DMS 273 (cell line): Measurements from ENCODE around the gene CYP27C1.
A peak's percentile ranks its signal among the peaks of the same experiment; 100 is the strongest.
"Not testable (repeated sequence)": the region's sequence is repeated elsewhere in the genome, so short reads cannot be mapped to it uniquely, and the experiment has no call there.

Source experiments
- DNase-seq: peaks from one replicate; lab custom pipeline; 2025; ENCODE audit not compliant: unreplicated experiment; lab: John Stamatoyannopoulos, UW

The CYP27C1 gene

DNA sequence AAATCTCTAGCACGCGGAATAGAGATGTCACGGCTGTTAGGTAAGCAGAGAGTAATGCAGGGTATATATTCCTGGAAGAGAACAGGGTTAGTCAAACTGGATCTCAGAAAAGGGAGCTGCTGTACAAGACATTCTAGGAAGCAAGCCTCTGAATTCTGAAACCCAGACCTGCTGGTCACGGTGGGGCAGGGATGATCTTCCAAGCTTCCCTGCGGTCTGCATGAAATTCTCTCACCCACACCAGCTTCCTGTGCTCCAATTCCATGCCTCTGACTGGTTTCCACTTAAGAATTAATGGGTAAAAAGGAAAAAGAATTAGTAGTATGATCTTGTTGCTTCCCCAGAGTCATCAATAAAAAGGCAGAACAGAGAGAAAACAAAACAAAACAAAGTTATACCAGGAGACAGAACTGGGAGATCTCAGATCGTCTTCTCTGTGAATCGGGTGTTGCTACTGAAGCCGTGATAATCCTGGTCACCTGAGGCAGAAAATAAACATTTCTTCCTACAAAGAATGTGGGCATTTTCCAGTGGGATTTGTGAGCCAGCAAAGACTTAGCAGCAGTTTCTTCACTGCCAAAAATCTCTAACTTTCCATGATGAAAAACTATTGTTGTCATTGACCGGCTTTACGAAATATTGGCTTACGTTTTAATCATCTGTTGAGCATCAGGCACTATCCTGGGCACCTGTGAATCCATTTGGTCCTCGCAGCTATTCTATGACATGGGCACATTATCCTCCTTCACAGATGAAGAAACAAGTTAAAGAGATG, 5.3 kb upstream of the CYP27C1 start:
- no peak for DNase-seq

DNA sequence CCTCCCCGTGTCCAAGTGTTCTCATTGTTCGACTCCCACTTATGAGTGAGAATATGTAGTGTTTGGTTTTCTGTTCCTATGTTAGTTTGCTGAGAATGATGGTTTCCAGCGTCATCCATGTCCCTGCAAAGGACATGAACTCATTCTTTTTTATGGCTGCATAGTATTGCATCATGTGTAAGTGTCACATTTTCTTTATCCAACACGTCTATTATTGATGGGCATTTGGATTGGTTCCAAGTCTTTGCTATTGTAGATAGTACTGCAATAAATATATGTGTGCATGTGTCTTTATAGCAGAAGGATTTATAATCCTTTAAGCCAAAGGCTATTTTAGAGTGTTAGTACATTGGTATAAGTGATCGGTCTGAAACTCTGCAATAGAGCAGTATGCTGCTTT, 4.0 kb upstream of the CYP27C1 start:
- DNase-seq = not testable (repeated sequence)

DNA sequence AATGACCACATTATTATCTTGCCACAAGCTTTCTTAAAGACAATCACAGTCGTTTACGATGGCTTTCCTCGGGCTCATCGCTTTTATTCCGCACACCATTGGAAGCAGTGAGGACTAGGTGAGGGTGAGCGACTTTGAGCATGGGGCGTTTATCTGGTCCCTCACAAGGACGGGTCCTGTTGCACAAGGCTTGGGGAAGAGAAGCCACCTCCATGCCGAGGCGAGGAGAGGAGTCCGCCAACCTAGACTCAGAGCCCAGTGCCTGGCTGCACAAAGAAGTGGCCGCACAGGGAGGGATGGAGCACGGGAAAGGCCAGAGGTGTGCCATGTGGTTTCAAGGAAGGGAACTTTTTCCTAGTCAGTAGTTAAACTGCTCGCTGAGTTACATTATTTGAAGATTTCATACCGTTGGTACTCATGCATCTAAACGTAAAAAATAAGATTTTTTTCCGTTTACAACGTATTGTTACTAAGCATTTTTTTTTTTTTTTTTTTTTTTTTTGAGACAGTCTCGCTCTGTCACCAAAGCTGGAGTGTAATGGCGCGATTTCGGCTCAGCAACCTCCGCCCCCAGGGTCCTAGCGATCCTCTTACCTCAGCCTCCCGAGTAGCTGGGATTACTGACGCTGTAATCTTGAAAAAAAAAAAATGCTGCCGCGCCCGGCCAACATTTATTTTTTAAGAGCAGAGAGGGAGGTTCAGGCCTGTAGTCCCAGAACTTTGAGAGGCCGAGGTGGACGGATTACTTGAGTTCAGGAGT, 849 bp upstream of the CYP27C1 start:
- DNase-seq = no peak

DNA sequence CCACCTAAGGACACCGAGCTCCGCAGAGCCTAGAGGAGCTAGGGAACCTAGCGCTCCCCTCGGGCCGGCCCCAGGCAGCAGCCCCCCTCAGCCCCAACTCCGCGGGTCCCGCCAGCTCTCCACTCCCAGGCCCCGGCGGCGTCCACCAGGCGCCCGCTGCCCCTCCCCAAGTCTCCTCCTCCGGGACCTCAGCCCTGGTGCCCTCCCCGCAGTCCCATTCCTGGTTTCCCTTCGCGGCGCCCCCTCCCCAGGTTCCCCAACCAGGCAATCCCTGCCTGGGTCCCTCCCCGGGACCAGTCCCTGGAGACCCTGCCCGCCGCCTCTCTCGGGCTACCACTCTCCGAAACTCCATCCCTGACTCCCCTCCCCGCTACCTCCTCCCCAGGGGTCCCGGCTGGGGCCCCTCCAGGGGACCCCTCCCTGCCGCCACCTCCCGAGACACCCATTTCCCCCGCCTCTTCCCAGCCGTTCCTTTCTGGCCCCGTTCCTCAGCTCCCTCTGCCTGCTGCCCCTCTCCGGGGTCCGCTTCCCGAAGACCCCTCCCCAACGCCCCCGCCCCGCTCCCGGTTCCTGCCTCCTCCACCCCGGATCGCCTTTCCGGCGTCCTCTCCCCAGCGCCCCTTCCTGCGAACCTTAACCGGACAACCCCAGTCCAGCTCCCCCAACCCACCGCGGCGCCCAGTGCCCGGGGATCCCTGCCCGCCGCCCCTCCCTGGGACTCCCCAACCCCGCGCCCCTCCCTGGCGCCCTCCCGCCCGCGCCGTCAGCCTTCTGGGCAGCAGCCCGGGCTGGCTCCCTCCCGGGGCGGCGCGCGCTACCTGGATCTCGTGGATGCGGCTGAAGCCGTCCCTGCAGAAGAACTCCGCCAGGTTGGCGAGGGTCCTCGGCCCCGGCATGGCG, 678 bp downstream of the CYP27C1 start:
- peak; percentile 74 for DNase-seq

DNA sequence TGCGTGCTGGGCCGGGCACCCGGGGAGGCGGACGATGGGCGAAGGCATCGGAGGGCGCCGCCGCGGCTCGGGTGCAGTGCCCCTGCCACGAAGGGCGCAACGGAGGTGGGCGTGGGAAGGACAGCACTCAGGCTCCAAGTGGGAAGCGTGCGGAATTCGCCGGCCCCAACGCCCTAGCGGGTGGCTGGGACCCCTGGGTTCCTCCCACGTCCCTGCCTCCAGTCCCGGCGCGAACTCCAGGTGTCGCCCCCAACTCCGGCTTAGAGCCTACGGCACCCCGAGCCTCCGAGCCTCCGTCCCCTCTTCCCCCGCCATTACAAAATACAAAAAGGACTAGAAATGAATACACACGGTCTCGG, 1.3 kb downstream of the CYP27C1 start:
- DNase-seq = no peak

DNA sequence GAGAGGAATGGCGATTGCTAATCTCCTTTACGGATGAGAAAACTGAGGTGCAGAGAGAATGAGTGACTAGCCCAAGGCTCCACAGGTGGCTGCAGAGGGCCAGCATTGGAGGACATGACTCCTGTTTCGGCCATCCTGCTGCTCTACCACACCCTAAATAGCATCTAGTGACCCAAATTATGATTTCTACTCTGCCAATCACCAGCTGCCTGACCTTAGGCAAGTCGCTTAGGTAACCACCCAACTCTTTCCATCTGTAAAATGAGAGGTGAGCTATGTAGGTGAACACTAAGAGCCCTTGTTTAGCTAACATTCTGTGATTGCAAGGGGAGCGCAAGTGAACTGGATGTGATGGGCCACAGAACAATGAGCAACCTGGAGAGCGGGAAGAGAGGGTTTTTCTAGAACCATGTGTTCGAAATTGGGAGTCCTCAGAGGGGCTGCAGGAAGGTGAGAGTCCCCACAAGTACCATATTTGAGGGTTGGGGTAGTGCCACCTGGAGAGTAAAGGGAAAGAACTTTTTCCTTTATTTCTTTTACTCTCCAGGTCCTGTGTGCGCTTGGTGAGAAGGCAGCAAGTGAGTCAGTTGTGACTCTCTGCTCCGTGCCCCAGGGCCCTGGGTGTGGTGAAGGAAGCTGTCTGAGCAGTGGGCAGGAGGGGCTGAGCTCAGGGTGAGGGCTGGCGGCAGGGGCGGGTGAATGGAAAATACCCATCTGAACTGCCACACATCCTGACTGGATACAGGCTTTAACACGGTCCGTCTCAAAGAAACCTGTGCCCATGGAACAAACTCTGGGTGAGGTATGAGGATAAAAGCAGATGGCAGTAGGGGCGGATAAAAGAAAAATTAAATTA, 2.4 kb downstream of the CYP27C1 start:
- no peak for DNase-seq

DNA sequence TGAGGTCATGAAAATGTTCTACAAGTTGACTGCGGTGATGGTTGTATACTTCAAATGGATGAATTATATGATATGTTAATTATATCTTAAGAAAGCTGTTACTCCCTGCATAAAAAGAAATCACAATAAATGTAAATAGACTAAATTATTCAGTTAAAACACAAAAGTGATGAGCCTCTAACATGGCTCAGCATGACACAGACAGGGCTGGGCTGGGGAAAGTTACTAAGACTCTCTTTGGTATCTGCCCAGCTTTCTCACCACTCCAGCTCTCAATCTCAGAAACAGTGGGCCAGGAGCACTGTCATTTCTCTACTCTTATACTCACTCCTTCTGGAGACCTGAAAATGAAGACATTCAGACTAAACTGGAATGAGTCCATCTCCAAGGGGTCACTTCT, 3.5 kb downstream of the CYP27C1 start:
- no peak for DNase-seq

DNA sequence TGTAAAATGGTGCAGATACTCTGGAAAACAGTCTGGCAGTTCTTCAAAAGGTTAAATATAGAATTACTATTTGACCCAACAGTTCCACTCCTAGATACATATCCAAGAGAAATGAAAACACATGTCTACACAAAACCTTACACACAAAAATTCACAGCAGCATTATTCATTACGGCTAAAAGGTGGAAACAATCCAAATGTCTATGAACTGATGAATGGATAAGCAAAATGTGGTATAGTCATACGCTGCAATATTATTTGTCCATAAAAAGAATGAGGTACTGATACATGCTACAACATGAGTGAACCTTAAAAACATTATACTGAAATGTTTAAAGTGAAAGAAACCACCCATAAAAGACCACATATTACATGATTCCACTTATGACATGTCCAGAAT, 4.0 kb downstream of the CYP27C1 start:
- DNase-seq = no peak

DNA sequence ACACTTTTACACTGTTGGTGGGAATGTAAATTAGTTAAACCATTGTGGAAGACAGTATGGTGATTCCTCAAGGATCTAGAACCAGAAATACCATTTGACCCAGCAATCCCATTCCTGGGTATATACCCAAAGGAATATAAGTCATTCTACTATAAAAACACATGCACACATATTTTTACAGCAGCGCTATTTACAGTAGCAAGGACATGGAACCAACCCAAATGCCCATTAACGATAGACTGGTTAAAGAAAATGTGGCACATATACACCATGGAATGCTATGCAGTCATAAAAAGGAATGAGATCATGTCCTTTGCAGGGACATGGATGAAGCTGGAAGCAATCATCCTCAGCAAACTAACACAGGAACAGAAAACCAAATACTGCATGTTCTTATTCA, 5.9 kb downstream of the CYP27C1 start:
- DNase-seq = not testable (repeated sequence)

DNA sequence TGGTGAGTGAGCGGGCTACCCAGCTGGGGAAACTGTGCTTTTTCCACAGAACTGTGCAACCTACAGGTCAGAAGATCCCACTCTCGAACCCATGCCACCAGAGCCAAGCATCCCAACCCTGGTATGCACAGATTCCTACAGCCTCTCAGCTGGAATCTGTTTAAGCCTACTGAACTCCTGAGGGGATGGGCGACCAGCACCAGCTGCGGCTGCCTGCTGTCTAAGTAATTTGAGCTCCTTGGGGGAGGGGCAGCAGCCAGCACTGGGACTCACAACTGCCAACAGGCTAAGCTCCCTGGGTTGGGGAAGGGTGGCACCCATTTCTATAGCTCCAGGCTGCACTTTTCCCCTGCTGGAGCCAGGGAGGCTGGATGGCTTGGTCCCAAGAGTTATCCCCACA, 11.8 kb downstream of the CYP27C1 start:
- DNase-seq = peak; percentile 97

DNA sequence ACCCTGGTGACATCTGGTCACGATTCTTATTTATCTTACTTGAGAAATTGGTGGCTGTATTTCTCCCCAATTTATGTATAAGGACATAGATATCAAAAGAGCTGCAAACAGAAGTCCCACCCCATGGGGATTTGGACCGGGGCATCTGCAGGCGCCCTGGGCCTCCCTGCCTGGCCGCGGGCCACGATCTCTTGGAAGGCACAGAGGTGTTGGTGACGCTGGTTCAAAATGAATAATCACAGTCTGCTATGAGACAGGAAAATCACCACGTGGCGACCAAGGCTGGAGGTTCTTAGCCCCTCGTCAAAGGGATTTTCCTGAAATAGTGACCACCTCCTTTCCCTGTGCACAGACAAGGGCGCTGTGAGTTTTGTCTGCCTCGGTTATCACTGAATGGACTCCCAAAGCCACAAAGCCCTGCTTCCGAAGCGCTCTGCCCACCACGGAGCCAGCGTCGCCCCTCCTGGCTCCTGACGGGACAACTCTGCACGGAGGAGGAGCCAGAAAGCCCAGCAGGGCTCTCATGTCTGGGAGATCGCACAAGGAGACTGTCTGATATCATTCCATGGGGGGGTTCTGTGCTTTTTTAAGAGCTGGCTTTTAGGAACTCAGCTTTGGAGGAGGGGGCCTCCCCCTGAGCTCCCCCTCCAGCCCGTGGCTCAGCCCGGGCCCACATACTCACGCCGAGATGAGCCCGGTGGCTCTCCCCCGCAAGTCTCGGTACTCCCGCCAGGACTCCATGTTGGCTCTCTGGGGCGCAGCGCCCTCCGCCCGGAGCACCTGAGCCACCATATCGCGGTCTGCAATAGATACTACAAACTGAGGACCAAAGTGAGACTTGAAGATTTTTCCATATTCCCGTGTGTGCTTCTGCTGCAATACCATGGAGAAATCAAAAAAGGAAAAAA, 14.6 kb downstream of the CYP27C1 start:
- DNase-seq = peak; percentile 12

DNA sequence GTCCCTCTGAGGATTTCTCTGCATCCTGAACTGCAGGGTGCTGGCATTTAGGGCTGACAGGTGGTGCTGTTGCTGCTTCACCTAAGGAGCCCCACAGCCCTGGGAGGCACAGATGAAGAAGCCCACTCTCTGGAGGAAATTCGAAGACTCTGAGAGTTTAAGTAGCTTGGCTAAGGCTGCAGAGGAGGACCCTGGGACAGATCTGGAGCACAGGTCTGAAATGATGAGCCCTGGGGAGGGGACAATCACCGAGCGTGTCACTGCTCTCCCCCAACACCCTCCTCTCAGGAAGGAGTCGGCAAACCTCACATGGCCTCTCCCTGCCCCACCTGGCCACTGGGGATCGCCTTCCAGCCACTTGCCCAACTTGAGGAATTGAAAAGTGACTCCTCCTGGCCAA, 18.6 kb downstream of the CYP27C1 start:
- DNase-seq = peak; percentile 16

DNA sequence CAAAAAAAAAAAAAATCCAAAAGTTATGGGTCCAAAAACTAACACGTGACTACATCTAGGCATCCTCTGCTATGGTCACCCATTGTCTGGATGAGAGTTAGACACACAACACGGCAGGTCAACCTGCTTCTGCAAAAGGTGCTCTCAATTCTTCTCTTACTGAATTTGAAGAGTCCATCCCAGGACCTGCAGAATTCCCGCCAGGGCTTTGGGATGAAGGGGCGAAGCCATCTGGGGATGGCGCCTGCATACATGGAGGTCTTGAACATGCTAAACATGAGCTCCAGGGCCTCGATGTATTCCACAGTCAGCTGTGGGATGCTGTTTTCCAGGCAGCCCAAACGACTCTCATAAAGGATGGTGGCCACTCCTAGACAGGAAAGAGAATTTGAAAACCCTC, 19.1 kb downstream of the CYP27C1 start:
- DNase-seq = no peak

DNA sequence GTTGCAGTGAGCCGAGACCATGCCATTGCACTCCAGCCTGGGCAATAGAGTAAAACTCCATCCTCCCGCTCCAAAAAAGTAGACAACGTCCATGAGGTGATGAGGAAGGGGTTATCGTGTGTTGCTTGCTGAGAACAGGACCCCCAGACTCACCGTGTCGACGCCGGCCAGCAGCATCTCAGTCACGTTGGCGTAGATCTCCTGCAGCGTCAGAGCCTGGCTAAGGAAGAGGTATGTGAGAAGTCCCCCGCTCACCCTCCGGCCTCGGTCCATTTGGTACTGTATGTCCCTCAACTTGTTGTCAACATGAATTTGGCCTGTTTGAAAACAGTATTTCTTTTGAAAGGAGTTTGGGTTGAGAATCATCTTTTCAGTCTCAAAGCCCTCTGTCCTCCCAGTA, 20.9 kb downstream of the CYP27C1 start:
- no peak for DNase-seq

DNA sequence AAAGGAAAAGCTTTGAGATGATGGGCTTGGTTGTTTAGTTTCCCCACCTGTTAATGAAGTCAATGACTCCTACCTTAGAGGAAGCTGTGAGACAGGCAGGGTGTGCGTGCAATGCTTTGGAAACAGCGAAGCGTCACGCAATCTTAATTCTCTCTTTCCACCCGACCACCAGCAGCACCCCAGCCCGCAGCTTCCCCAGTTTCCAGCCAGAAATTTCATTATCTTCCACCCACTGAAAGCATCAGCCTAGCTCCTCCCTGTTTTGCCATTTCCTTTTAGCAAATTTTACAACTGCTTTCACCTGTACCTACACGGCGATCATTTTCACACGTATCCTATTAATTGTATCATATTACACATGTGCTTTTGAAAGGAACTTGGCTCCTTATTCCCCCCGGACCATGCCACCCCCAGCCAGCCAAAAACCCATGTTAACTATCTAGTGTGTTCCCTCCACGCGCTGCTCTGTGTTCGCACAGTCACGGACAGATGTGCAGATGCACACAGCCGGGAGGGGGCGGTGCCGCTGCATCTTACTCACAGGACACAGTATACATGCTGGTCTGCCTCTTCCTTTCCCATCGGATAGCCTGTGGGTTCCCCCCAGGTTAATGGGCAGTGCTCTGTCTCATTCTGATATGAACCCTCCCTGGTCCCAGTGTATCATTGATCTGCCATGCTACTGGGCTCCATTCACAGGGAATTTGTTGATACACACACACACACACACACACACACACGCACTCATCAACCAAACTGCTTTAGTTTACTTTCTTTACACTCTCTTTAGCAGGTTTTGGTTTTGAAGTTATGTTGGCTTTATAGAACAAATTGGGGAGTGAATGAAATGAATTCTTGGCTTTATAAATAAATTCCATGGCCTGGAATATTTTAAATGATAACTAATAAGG, 22.4 kb downstream of the CYP27C1 start:
- DNase-seq = peak; percentile 90

DNA sequence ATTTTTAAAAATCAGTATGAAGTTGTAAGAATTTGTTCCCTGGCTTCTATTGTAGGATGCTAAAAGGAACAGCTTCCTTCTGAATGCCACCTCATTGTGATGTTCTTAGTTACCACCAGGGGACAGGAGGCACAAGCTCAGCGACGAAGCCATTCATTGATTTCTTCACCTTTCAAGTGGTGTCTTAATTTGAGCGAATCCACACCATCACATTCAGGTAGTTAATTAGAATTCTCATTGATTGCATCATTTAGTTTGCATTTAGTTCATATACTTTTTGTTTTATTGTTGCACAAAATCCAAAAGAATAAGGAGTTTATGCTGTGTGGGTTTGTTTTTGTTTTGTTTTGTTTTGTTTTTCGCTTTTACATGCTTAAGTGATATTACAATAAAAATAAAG, 23.1 kb downstream of the CYP27C1 start:
- DNase-seq = peak; percentile 47

DNA sequence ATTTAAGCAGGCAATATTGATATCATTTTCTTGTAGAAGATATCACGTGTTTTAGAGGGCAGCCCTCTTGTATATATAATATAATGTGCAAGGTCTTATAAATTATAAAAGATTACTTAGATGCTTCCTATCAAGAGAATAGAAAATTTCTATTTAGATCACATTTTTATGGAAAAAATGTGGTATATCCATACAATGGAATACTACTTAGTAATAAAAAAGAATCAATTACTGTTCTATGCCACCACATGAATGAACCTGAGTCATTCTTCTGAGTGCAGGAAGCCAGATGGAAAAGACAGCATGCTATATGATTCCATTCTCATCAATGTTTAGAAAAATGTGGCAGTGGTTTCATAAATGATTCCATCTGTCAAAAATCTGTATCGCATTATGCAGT, 23.6 kb downstream of the CYP27C1 start:
- no peak for DNase-seq
